GM12878 (cell line): ENCODE results near the gene MIA.

ENCODE experiments used
- BHLHE40 ChIP-seq, 2 experiments: fragments of 450-650 bp in 1 of 2; IDR thresholded peaks; 2 replicates each; pipeline ENCODE4 v1.6.1; 2011 to 2017; ENCODE audit warnings: low read depth in 2 of 2, borderline replicate concordance in 1 of 2, improper control_type of control experiment in 1 of 2, low read length in 1 of 2, mild to moderate bottlenecking in 1 of 2
- E4F1 ChIP-seq: fragments of 450-650 bp; IDR thresholded peaks from 2 replicates; pipeline ENCODE4 v1.6.1; 2018; ENCODE audit warnings: borderline replicate concordance, mild to moderate bottlenecking; ENCODE audit not compliant: partially characterized antibody
- MAX ChIP-seq: IDR thresholded peaks from 2 replicates; pipeline ENCODE4 v1.6.1; 2012; ENCODE audit warnings: low read depth, low read length, improper control_type of control experiment
- NRF1 ChIP-seq: conservative IDR thresholded peaks from 2 replicates; pipeline ENCODE4 v1.6.1; 2011; ENCODE audit warnings: mild to moderate bottlenecking, low read depth, low read length, improper control_type of control experiment
- POLR2A ChIP-seq: IDR thresholded peaks from 2 replicates; pipeline ENCODE4 v1.6.1; 2011; ENCODE audit warnings: low read depth, mild to moderate bottlenecking, low read length
- RAD21 ChIP-seq: IDR thresholded peaks from 2 replicates; pipeline ENCODE4 v1.6.1; 2011; ENCODE audit warnings: mild to moderate bottlenecking, low read depth, low read length, moderate library complexity; ENCODE audit not compliant: insufficient read depth

GRCh38 chr19:40807147-40808020 is 32.1 kb downstream of the MIA start:
- TF ChIP-seq POLR2A, result peak; percentile 5
- TF ChIP-seq E4F1, result no peak
- TF ChIP-seq BHLHE40 (IDR thresholded peaks at IDR 0.05; ENCODE audit: borderline replicate concordance in 1 of 2, low read depth in 2 of 2, low read length in 1 of 2), result no peak
- no peak for TF ChIP-seq NRF1
- TF ChIP-seq RAD21, result peak; percentile 46; the same call in 1 of the 2 replicates
- no peak for TF ChIP-seq MAX
